GM03348 (cell line): ENCODE data around the gene C11orf42.
"Not testable (repeated sequence)": the region's sequence is repeated elsewhere in the genome, so short reads cannot be mapped to it uniquely, and the experiment has no call there.

Experiments used
- DNase-seq: peaks from one replicate; pipeline ENCODE4 v3.0.0; 2012; ENCODE audit warnings: low spot score

The C11orf42 gene

DNA sequence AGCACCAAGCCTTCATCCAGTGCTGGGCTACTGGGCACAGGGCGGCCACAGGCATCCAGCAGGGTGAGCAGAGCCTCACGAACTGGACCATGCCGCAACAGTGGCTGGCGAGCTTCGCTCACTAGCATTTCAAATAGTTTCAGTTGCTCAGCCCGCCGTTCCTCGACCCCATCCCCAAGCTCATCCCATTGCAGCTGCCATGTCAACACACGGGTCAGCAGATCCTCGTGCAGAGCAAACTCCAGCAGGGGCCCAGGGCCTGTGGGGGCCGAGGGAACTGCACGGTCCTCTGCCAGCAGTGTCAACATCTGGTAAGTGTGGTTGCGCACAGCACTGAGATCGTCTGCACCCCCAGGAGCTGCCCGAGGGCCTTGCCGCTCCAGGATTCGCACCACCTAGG lies 18.5 kb downstream of the C11orf42 start:
- no peak for DNase-seq

- no peak for DNase-seq
These were observed 19.1 kb downstream of the C11orf42 start for GRCh38 chr11:6224421-6224820.

- DNase-seq = no peak
These were observed 19.7 kb downstream of the C11orf42 start for GRCh38 chr11:6225024-6225423.

DNA sequence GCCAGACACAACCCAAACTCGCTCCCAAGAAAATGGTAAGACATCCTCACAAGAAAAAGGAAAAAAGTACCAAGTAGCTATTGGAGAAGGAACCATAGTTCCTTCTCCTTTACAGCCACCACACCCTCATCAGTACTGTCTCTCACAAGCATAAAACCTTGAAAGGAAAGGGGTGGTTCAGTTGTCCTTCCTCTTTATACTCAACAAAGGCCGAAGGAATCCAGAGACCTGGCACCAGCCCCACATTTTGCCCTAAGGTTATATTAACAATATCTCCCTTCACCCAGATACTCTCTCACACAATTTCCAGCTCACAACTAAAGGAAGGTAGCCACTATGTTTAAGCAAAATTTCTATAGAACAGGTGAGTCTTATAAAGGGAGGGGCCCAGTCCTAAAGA lies 20.5 kb downstream of the C11orf42 start:
- DNase-seq = no peak

GRCh38 chr11:6228520-6228919 lies 23.2 kb downstream of the C11orf42 start:
- DNase-seq = no peak

- no peak for DNase-seq
These were observed 24.6 kb downstream of the C11orf42 start for GRCh38 chr11:6229911-6230310.

DNA sequence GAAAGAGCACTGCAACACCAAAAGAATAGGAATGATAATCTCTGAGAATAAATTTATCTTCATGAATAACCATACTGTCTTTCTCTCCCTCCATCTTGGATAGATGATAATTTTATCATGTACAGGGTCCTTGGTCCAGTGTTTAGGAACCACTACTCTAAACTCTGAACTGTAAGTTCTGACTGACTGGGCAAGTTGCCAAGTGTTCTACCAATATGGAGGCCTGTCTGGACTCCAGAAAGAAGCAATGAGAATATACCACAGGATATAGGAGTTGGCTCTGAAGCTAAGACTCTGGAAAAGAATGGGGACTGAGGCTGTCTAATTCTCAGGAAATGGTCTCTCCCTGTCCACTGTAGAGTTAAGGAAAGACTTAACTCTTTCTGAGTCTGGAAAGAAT lies 27.5 kb downstream of the C11orf42 start:
- DNase-seq = no peak

DNA sequence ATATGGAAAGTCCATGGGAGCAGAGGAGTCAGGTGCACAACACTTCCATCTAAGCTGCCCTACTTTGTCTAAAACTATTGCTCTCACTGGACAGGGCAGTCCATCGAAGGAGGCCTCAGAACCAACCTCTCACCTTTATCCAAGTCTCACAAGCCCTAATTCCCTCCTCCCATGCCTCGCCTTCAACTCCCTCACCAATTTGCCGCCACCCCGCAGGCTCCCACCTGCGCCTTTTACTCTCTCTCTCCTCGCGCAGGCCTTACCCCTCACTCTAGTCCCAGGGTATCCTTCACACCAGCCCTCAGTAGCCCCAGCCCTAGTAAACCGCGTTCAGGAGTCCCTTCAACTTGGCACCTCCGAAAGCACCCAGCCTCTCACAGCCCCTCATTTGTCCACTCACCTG lies 28.6 kb downstream of the C11orf42 start:
- DNase-seq = no peak

GRCh38 chr11:6234387-6235107 lies 29.2 kb downstream of the C11orf42 start, which contains the start of gene FHIP1B:
TSS of gene FHIP1B (minus strand) at chr11:6234636. CDS start at chr11:6224516, 10,120 bp downstream.
- DNase-seq = peak; percentile 98

DNA sequence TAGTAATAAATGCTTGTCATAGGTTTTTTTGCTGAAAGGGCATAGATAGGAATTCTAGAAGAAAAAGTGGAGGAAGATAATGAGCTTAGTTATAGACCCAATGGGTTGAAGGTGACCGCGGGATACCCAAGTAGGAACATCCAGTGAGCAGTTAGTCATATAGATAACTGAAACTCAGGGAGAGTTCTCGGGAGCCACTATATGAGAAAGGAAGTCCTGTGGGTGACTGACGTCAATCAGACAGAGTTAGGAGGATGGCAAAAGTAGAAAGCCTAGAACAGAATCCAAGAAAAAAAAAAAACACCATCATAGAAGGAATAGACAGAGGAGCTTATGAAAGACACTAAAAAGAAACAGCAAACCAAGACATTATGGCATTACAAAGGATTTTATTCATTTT lies 31.9 kb downstream of the C11orf42 start:
- no peak for DNase-seq

DNA sequence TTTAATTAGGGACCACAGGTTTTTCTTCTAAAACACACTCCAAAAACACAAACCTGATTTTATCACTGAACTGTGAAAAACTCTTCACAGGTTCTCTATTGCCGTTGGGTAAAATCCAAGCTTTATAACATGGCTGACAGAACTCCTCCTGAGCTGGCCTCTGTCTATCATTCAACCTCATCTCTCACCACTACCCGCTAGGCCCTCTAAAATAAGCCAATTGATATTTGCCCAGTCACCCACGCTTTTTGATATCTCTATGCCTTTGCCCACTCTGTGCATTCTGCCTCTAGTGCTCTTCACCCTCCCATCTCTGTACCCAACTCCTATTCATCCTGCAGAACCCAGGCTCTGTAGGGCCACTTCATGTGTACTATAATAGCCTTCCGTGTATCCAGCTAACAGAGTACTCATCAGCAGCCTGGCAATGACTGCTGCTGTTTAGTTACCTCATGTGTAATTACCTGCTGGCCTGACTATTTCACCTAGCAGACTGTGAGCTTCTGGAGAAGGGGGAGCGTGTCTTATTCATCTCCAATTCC lies 32.5 kb downstream of the C11orf42 start:
- DNase-seq = no peak

GRCh38 chr11:6238902-6239301 lies 33.5 kb downstream of the C11orf42 start, which contains the start of gene CNGA4:
TSS of gene CNGA4 (plus strand) at chr11:6239089. CDS start at chr11:6239207, 118 bp downstream.
- DNase-seq = no peak

- no peak for DNase-seq
These were observed 34.8 kb downstream of the C11orf42 start for GRCh38 chr11:6240139-6240538.

- no peak for DNase-seq
These were observed 35.4 kb downstream of the C11orf42 start for GRCh38 chr11:6240781-6241180.

DNA sequence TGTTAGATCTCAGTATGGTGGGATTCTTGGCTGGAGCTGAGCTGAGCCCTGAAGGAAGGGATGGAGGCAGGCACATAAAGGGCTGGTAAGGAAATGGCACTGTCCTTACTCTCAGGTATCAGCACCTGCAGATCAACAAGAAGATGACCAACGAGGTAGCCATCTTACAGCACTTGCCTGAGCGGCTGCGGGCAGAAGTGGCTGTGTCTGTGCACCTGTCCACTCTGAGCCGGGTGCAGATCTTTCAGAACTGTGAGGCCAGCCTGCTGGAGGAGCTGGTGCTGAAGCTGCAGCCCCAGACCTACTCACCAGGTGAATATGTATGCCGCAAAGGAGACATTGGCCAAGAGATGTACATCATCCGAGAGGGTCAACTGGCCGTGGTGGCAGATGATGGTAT lies 36.0 kb downstream of the C11orf42 start:
- DNase-seq = no peak

DNA sequence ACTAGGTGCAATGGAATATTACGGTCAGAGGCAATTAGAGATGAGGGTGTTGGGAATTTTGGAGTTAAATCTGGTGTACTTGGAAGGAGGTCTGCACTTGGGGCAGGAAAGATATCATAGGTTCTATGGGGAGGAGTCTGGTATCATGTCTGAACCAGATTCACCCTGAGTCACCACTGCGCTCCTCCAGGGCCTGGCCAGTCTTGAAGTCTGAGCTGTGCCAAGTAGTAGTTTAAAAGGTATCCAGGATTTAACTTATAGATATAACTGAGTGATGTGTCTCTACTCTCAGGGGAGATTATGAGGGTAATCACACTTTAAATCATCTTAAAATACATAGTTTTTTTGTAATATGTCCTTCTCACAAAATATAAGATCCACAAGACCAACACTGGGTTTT lies 40.2 kb downstream of the C11orf42 start:
- DNase-seq = no peak

GRCh38 chr11:6248248-6248647 lies 42.9 kb downstream of the C11orf42 start:
- peak; percentile 55 for DNase-seq

DNA sequence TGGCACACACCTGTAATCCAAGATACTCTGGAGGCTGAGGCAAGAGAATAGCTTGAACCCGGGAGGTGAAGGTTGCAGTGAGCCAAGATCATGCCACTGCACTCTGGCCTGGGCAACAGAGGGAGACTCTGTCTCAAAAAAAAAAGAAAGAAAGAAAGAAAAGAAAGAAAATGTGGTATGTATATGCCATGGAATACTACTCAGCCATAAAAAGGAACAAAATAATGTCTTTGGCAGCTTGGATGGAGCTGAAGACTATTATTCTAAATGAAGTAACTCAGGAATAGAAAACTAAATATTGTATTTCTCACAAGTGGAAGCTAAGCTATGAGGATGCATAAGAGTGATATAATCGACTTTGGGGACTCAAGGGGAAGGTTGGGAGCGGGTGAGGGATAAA lies 43.5 kb downstream of the C11orf42 start:
- not testable (repeated sequence) for DNase-seq

DNA sequence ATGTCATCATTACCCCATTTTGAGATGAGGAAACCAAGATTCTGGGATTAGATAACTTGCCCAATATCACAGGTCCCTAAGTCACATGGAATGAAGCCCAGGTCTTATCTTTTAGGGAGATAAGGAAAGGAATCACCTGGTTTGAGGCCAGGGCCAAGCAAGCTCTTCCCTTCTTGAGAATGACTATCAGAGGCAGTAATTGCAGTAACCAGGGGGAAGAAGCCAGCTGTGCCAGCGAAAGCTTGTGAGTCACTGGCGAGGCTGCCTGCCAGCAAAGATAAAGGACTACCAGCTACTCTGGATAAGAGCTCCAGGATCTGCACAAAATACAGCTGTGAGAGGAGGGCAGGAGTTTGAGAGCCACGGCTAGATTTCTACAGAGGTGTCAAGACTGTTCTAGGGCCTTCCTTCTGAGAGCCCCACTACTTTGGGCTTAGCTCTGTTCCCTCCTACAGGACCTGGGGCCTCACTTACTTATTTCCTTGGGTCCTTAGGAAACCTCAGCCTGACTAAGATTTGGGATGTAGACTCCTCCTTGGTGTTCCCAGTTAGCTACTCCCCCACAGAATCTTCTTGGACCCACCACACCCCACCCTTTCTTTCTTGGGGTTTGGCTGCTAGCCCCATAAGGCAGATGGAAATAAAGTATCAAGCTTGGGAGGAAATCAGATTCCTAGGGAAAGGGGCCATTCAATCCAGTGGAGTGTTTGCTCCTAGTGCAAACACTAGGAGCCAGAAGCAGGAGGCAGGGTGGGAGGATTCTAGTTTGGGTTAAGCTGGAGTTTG lies 44.6 kb downstream of the C11orf42 start:
- peak; percentile 81 for DNase-seq

- peak; percentile 83 for DNase-seq
These were observed 45.9 kb downstream of the C11orf42 start for GRCh38 chr11:6251120-6251733.

- DNase-seq = peak; percentile 29
These were observed 46.7 kb downstream of the C11orf42 start for GRCh38 chr11:6251990-6252473.

GRCh38 chr11:6253197-6253596 lies 47.8 kb downstream of the C11orf42 start:
- no peak for DNase-seq
